Body of pancreas (tissue), 4 donors: ENCODE measurements around the gene USP10. TPM values are rescaled to one million over a fixed set of nuclear protein-coding genes. Genes with fewer than 3 reads are reported as not detected.

Source experiments
- ATAC-seq: fragments of 150-250 bp; one replicate; pipeline ENCODE4 v1.9.1; 2016
- DNase-seq, 4 donors: peaks; one replicate each; pipeline ENCODE4 v3.0.0-alpha.2; 2019
- H3K27ac ChIP-seq, 4 donors: fragments of 200-600 bp; sonication (generic); 1 replicate in 3 of 4; 2 replicates in 1 of 4; pipeline versions ENCODE4 v1.5.1 to v1.6.1; 2016 to 2019; ENCODE audit warnings: mild to moderate bottlenecking in 1 of 4, mixed read lengths in 1 of 4, moderate library complexity in 1 of 4
- H3K27me3 ChIP-seq, 2 donors: fragments of 200-600 bp; sonication (generic); one replicate each; pipeline ENCODE4 v1.6.0; 2016; ENCODE audit warnings: mild to moderate bottlenecking in 1 of 2
- H3K36me3 ChIP-seq, 2 donors: fragments of 200-600 bp; sonication (generic); replicated peaks in 1 of 2; 2 replicates each; pipeline ENCODE4 v1.5.1; 2016; ENCODE audit warnings: low read depth in 2 of 2; ENCODE audit not compliant: insufficient read depth in 1 of 2
- H3K4me1 ChIP-seq: fragments of 200-600 bp; sonication (generic); one replicate; pipeline ENCODE4 v1.6.0; 2016
- H3K4me3 ChIP-seq, 2 donors: fragments of 200-600 bp; sonication (generic); 1 replicate in 1 of 2; 2 replicates in 1 of 2; pipeline ENCODE4 v1.5.1; 2016 to 2019
- H3K9me3 ChIP-seq, 3 donors: fragments of 200-600 bp; sonication (generic); 1 replicate in 2 of 3; 2 replicates in 1 of 3; pipeline ENCODE4 v1.5.1; 2016
- CTCF ChIP-seq, 7 experiments: fragments of 450-650 bp in 4 of 7; fragments of 200-600 bp in 3 of 7; sonication (generic) in 3 of 7; IDR thresholded peaks; one replicate each; pipeline ENCODE4 v1.5.1; 2016 to 2019; ENCODE audit warnings: antibody characterized with exemption in 7 of 7
- POLR2A ChIP-seq, 3 donors: fragments of 450-650 bp; IDR thresholded peaks; one replicate each; pipeline ENCODE4 v1.6.1; 2016; ENCODE audit warnings: antibody characterized with exemption in 3 of 3, mild to moderate bottlenecking in 2 of 3
- WGBS, 2 donors: methylation state at CpG; one replicate each; pipeline ENCODE4 v1.1.5; 2017; 5-methylcytosine and 5-hydroxymethylcytosine counted together
- intact Hi-C: fragments of 100-400 bp; cut with DNase I; formaldehyde crosslinking; loops from one replicate; pipeline ENCODE4 v1.15.1; 2023
- total RNA-seq, 2 donors: library from RNA; depleted of rRNA; stranded (reverse); fragments of >200 nt; gene quantifications; one replicate each; pipeline ENCODE4 v1.1.0, GENCODE V29; 2016

Gene USP10
- total RNA-seq, 2 donors from 2014 or later = 24.6 to 32.3 TPM

DNA sequence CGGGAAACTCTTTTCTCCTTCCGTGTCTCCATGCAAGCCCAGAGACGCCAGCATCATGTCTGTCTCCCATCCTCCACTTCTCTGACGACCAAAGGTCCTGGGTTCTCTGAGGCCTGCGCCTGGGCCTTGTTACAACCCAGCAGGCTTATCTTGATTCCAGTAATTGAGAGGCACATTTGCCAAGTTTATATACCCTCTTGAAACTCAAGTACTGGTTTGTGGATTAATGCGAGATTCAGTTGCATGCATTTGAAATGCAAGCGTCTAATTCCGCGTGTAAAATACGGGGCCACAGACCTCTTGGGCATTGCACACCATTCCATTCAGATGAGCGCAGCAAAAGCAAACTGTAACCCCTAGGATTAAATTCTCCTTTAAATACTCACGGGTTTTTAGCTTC lies 91.3 kb downstream of the USP10 start:
- TF ChIP-seq POLR2A (IDR thresholded peaks at IDR 0.05) (no peak), CTCF (IDR thresholded peaks at IDR 0.05) (no peak)
- H3K36me3 ChIP-seq = no peaks in the 10 kb centered on the region
- WGBS, 2 donors = 88 to 91% methylated on average over 12 of the region's 12 CpGs
- H3K4me1 ChIP-seq = peaks cover 14% of the 10 kb centered on the region
- no peaks in the 10 kb centered on the region for H3K27me3 ChIP-seq
- ATAC-seq (no peak), DNase-seq (no peak)
- intact Hi-C loops = no loop called here
- H3K27ac ChIP-seq = no peak overlapping the region
- no peak overlapping the region for H3K4me3 ChIP-seq
- H3K9me3 ChIP-seq = no peaks in the 10 kb centered on the region

- 85 to 90% methylated on average over 6 of the region's 6 CpGs for WGBS, 2 donors
Observed at GRCh38 chr16:84791501-84791900, 91.7 kb downstream of the USP10 start.

GRCh38 chr16:84794186-84794585 lies 94.4 kb downstream of the USP10 start:
- H3K27ac ChIP-seq = no peak overlapping the region
- ATAC-seq (no peak), DNase-seq (no peak)
- no peaks in the 10 kb centered on the region for H3K9me3 ChIP-seq
- 74 to 78% methylated on average over 6 of the region's 6 CpGs for WGBS, 2 donors
- H3K4me3 ChIP-seq = no peak overlapping the region
- intact Hi-C loops = no loop called here
- TF ChIP-seq CTCF (IDR thresholded peaks at IDR 0.05) (no peak), POLR2A (IDR thresholded peaks at IDR 0.05) (no peak)
- H3K36me3 ChIP-seq = no peaks in the 10 kb centered on the region
- H3K27me3 ChIP-seq = no peaks in the 10 kb centered on the region
- no peaks in the 10 kb centered on the region for H3K4me1 ChIP-seq

More at GRCh38 chr16:84791501-84791900, 91.7 kb downstream of the USP10 start:
- no peak for TF ChIP-seq POLR2A (IDR thresholded peaks at IDR 0.05)
- TF ChIP-seq CTCF (IDR thresholded peaks at IDR 0.05) = no peak
- H3K4me1 ChIP-seq = peaks cover 11% of the 10 kb centered on the region
- DNase-seq (no peak), ATAC-seq (no peak)
- no peaks in the 10 kb centered on the region for H3K36me3 ChIP-seq
- H3K4me3 ChIP-seq = no peak overlapping the region
- H3K9me3 ChIP-seq = no peaks in the 10 kb centered on the region
- no peaks in the 10 kb centered on the region for H3K27me3 ChIP-seq
- H3K27ac ChIP-seq = no peak overlapping the region
- intact Hi-C loops = no loop called here

DNA sequence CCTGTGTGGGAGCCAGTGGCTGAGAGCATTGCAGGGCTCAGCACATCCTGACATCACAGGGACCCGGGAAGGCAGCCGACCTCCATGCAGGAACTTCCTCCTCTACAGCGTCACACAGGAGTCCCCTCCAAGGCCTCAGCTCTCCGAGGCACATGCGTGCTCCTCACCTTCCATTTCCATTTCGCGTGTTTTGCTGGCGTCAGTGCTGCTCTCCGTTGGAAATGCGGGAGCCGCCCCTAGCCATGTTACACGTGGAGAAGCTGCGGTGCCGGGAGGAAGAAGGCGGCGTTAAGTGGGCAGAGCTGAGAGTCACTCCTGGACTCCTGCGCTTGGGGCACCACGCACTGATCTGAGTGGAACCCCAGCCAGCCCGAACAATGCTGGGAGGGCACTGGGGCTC lies 94.8 kb downstream of the USP10 start:
- intact Hi-C loops = no loop called here
- ATAC-seq = no peak
- no peaks in the 10 kb centered on the region for H3K27me3 ChIP-seq
- H3K27ac ChIP-seq = no peak overlapping the region
- H3K9me3 ChIP-seq = no peaks in the 10 kb centered on the region
- no peaks in the 10 kb centered on the region for H3K36me3 ChIP-seq
- no peak for DNase-seq
- 89 to 91% methylated on average over 15 to 19 of the region's 19 CpGs for WGBS, 2 donors
- TF ChIP-seq POLR2A (IDR thresholded peaks at IDR 0.05) (no peak), CTCF (IDR thresholded peaks at IDR 0.05) (no peak)
- H3K4me1 ChIP-seq = no peaks in the 10 kb centered on the region
- no peak overlapping the region for H3K4me3 ChIP-seq

GRCh38 chr16:84795329-84796053 lies 95.7 kb downstream of the USP10 start:
- intact Hi-C loops = no loop called here
- TF ChIP-seq CTCF (IDR thresholded peaks at IDR 0.05) (no peak), POLR2A (IDR thresholded peaks at IDR 0.05) (no peak)
- Histone ChIP-seq H3K27me3 (no peaks in the 10 kb centered on the region), H3K27ac (peak overlapping the region in 1 of 4 donors; percentile 33), H3K4me1 (no peaks in the 10 kb centered on the region), H3K9me3 (no peaks in the 10 kb centered on the region), H3K36me3 (no peaks in the 10 kb centered on the region), H3K4me3 (no peak overlapping the region)
- WGBS, 2 donors = 82% methylated on average over 6 to 22 of the region's 22 CpGs
- ATAC-seq = peak; percentile 78
- DNase-seq = peak; percentile 33 to 57 (median 48)
